ENCODE measurements around the gene RARRES2. TPM values are rescaled to one million over a fixed set of nuclear protein-coding genes. Genes with fewer than 3 reads are reported as not detected.

Gene RARRES2
- total RNA-seq, 2 experiments from 2014 or later, result not detected

DNA sequence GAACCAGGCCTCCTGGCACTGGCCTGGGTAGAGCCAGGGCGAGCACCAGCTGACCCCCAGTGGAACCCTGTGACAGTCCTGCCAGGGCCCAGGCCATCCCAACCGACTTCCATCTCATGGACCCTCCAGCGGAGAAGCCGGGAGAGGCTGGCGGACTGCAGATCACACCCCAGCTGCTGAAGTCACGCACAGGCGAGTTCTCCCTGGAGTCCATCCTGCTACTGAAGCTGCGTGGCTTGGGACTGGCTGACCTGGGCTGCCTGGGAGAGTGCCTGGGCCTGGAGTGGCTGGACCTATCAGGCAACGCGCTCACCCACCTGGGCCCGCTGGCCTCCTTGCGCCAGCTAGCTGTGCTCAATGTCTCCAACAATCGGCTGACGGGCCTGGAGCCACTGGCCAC lies 4.7 kb downstream of the RARRES2 start:
- H3K4me1 ChIP-seq (ENCODE audit: insufficient read depth, low read length, poor library complexity, severe bottlenecking), result no peaks in the 10 kb centered on the region
- H4K20me1 ChIP-seq (ENCODE audit: insufficient read depth, low read length), result no peaks in the 10 kb centered on the region
- ChIA-PET POLR2A (interaction anchor here (0.7 kb wide), 1 partner anchor 79 kb away, joined by 3 read pairs; no protein-coding TSS in a partner anchor), CTCF (ENCODE audit: unreplicated experiment) (no interaction called here)
- H3K4me2 ChIP-seq (ENCODE audit: low read length), result no peak overlapping the region
- no peak for TF ChIP-seq EZH2phosphoT487 (IDR thresholded peaks at IDR 0.05; ENCODE audit: borderline replicate concordance, low read depth, low read length)
- TF ChIP-seq, protein P1, sequence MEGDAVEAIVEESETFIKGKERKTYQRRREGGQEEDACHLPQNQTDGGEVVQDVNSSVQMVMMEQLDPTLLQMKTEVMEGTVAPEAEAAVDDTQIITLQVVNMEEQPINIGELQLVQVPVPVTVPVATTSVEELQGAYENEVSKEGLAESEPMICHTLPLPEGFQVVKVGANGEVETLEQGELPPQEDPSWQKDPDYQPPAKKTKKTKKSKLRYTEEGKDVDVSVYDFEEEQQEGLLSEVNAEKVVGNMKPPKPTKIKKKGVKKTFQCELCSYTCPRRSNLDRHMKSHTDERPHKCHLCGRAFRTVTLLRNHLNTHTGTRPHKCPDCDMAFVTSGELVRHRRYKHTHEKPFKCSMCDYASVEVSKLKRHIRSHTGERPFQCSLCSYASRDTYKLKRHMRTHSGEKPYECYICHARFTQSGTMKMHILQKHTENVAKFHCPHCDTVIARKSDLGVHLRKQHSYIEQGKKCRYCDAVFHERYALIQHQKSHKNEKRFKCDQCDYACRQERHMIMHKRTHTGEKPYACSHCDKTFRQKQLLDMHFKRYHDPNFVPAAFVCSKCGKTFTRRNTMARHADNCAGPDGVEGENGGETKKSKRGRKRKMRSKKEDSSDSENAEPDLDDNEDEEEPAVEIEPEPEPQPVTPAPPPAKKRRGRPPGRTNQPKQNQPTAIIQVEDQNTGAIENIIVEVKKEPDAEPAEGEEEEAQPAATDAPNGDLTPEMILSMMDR (conservative IDR thresholded peaks at IDR 0.05; ENCODE audit: low read length), result no peak
- DNase-seq (ENCODE audit: low spot score), result no peak
- no peaks in the 10 kb centered on the region for H3K36me3 ChIP-seq (ENCODE audit: insufficient read depth, low read length)
- no peaks in the 10 kb centered on the region for H3K9me3 ChIP-seq (ENCODE audit: low read length)
- H3K9me2 ChIP-seq (ENCODE audit: insufficient read depth, low read length), result no peaks in the 10 kb centered on the region
- no peak overlapping the region for H3K27ac ChIP-seq (ENCODE audit: low read depth, low read length, poor library complexity, severe bottlenecking)
- H3K4me3 ChIP-seq (ENCODE audit: low read depth, low read length, poor library complexity, severe bottlenecking), result no peak overlapping the region
- no peak overlapping the region for H2AFZ ChIP-seq (ENCODE audit: low read length)
- no TSS peak for BruUV-seq (replicated peaks)
- no peaks in the 10 kb centered on the region for H3K79me2 ChIP-seq (ENCODE audit: insufficient read depth, low read depth, low read length)
- intact Hi-C loops (cut with micrococcal nuclease; ENCODE audit: unreplicated experiment), result no loop called here

DNA sequence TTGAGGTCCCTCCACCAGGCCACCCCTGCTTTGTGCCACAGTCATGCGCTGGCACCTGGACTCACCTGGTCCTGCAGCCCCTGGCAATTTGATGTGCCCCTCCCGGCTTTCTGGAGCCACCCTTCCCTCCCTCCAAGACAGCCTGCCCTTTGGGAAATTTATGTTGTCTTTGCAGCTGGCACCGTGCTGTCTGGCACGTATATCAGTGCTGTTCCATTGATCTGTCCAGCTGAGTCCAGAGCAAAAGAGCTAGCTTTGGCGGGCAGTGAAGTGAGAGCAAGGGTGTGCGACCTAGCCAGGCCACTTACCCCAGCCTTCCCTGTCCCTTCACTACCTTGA lies 5.7 kb downstream of the RARRES2 start:
- intact Hi-C loops (cut with micrococcal nuclease; ENCODE audit: unreplicated experiment), result no loop called here
- Histone ChIP-seq H3K4me1 (ENCODE audit: insufficient read depth, low read length, poor library complexity, severe bottlenecking) (no peaks in the 10 kb centered on the region), H3K36me3 (ENCODE audit: insufficient read depth, low read length) (no peaks in the 10 kb centered on the region), H2AFZ (ENCODE audit: low read length) (no peak overlapping the region), H4K20me1 (ENCODE audit: insufficient read depth, low read length) (no peaks in the 10 kb centered on the region), H3K4me2 (ENCODE audit: low read length) (no peak overlapping the region), H3K9me3 (ENCODE audit: low read length) (no peaks in the 10 kb centered on the region), H3K9me2 (ENCODE audit: insufficient read depth, low read length) (no peaks in the 10 kb centered on the region), H3K4me3 (ENCODE audit: low read depth, low read length, poor library complexity, severe bottlenecking) (no peak overlapping the region), H3K79me2 (ENCODE audit: insufficient read depth, low read depth, low read length) (no peaks in the 10 kb centered on the region), H3K27ac (ENCODE audit: low read depth, low read length, poor library complexity, severe bottlenecking) (no peak overlapping the region)
- CTCF ChIA-PET (ENCODE audit: unreplicated experiment), result no interaction called here
- no peak for TF ChIP-seq EZH2phosphoT487 (IDR thresholded peaks at IDR 0.05; ENCODE audit: borderline replicate concordance, low read depth, low read length)
- TF ChIP-seq, protein P1 (conservative IDR thresholded peaks at IDR 0.05; ENCODE audit: low read length), result no peak
- BruUV-seq (replicated peaks), result no TSS peak
- POLR2A ChIA-PET, result interaction anchor here (0.8 kb wide), 1 partner anchor 758 kb away, joined by 3 read pairs; no protein-coding TSS in a partner anchor
- DNase-seq (ENCODE audit: low spot score), result no peak

DNA sequence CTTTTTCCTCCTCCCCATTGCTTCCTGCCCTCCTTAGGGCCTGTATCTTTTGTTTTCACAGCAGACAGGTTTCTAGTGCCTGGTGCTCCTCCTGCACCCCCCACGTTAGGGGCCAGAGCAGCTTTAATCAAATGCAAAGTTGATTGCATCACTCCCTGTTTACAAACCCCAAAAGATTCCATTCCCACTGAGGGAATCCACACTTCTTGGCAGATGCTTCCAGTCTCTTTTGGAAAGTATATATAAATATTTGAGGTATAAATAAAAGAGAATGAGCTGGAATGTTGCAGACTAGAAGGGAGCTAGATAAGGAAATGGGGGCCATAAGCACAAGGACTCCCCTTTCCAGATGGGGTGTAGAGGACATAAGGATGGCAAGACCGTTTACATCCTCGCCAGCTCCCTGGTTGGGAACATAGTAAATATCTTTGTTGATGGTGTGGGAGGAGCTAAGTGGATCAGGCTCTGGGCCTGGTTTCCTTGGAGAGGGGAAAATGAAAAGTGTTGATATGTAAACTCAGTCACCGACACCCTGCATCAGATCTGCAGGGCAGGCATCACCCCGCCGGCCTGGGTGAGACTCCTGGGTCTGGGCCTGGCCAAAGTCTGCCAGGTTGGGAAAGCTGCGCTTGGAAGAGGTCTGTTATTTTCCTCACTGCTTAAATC lies 6.2 kb downstream of the RARRES2 start:
- H3K9me2 ChIP-seq (ENCODE audit: insufficient read depth, low read length), result no peaks in the 10 kb centered on the region
- H3K4me2 ChIP-seq (ENCODE audit: low read length), result no peak overlapping the region
- no TSS peak for BruUV-seq (replicated peaks)
- H3K36me3 ChIP-seq (ENCODE audit: insufficient read depth, low read length), result no peaks in the 10 kb centered on the region
- no peaks in the 10 kb centered on the region for H4K20me1 ChIP-seq (ENCODE audit: insufficient read depth, low read length)
- H2AFZ ChIP-seq (ENCODE audit: low read length), result no peak overlapping the region
- H3K9me3 ChIP-seq (ENCODE audit: low read length), result no peaks in the 10 kb centered on the region
- H3K79me2 ChIP-seq (ENCODE audit: insufficient read depth, low read depth, low read length), result no peaks in the 10 kb centered on the region
- intact Hi-C loops (cut with micrococcal nuclease; ENCODE audit: unreplicated experiment), result no loop called here
- CTCF ChIA-PET (ENCODE audit: unreplicated experiment), result no interaction called here
- no peak overlapping the region for H3K27ac ChIP-seq (ENCODE audit: low read depth, low read length, poor library complexity, severe bottlenecking)
- no peak for DNase-seq (ENCODE audit: low spot score)
- POLR2A ChIA-PET, result interaction anchor here (0.8 kb wide), 1 partner anchor 759 kb away, joined by 3 read pairs; no protein-coding TSS in a partner anchor
- H3K4me1 ChIP-seq (ENCODE audit: insufficient read depth, low read length, poor library complexity, severe bottlenecking), result no peaks in the 10 kb centered on the region
- no peak for TF ChIP-seq EZH2phosphoT487 (IDR thresholded peaks at IDR 0.05; ENCODE audit: borderline replicate concordance, low read depth, low read length)
- TF ChIP-seq, protein P1 (conservative IDR thresholded peaks at IDR 0.05; ENCODE audit: low read length), result no peak
- no peak overlapping the region for H3K4me3 ChIP-seq (ENCODE audit: low read depth, low read length, poor library complexity, severe bottlenecking)

All from OCI-LY7 (cell line).